GM21529 (cell line): ENCODE data around the gene VAC14.

Source experiments
- ATAC-seq: cut with Tn5 transposase; IDR thresholded peaks from one replicate; pipeline ENCODE4 v1.9.1; 2021; ENCODE audit not compliant: unreplicated experiment

The VAC14 gene

GRCh38 chr16:70709457-70709856 is 91.5 kb downstream of the VAC14 start:
- ATAC-seq, result no peak

GRCh38 chr16:70708366-70709246 is 92.4 kb downstream of the VAC14 start:
- no peak for ATAC-seq

DNA sequence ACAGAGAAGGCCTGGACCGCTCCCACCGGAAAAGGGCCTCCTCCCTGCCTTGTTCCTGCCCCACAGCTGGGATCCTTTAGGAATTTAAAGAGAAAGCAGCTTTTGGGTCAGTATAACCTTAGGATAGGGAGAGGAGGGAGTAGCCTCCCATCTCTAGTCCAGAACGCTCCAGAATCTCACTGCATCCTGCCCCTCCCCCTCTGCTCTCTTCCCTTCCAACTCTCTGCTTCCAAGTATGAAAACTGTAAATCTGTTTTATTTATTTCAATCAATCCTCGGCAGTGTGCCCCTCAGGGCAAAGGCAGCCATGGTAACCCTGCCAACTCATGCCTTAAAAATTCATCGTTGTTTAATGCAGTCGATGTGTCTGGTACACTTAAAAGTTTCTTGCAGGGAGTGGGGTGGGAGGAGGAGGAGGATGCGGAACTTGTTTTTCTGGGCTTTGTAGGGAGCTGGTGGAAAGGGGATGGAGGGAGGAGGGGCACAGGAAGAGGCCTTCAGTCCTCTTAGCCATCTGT is 94.0 kb downstream of the VAC14 start:
- ATAC-seq, result no peak

DNA sequence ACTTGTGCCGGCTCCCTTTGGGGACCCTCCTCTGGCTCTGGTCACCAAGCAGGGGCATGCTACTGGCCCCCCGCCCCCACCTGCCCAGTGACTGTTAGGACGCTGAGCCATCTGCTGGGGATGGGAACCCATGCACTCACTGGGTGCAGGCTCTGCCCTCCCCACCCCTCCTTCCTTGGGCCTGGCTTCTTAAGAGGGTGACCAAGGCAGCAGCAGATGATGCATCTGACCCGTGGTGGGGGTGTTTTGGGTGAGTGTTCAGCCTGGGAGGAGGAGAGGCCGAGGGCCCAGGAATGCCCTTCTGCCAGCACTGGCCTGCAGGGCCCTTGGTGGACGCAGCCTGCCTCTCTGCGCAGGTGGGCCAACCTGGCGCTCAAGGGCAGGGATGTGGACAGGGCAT is 95.9 kb downstream of the VAC14 start:
- no peak for ATAC-seq

- ATAC-seq, result no peak
Measured at GRCh38 chr16:70704586-70704985, 96.4 kb downstream of the VAC14 start.

DNA sequence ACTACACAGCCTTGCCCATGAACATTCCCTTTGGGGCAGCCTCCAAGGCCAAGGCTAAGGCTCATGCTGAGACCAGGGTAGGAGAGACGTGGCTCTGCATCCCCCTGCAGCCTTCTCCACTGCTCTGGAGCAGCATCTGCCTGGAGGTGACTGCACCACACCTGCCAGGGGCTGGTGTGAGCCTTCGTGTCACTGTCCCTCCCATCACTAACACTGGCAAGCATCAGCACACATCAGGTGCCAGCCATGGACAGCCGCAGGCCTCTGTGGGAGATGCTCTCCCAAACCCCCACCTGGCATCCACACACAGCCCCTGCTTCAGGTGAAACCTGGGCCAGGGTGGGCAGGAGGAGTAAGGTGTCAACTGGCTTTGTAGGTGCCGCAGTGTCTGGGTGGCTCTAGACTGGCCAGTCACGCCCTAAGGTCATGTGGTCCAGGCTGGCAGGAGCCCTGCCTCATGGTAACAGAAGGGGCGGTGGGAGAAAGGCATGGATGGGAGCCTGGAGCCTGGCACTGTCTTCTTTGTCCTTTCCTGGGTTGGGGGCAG is 97.0 kb downstream of the VAC14 start:
- no peak for ATAC-seq

GRCh38 chr16:70703041-70703834 is 97.7 kb downstream of the VAC14 start:
- no peak for ATAC-seq

DNA sequence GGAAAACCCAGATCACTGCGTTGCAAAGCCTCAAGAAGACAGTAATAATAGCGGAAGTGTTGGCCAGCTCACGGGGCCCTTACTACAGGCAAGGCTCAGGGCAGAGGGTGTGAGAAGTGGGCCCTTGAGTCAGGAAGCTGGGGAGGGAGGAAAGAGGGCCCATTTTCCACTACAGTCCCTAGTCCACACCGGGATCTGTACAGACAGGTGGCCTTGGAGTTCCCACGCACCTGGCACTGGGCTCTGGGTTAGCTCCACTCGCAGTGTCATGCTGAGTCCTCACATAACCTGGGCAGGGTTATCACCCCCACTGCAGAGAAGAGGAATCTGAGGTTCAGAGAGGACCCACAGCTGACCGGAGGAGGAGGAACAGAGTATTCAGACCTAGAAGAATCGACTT is 98.3 kb downstream of the VAC14 start:
- ATAC-seq, result no peak

DNA sequence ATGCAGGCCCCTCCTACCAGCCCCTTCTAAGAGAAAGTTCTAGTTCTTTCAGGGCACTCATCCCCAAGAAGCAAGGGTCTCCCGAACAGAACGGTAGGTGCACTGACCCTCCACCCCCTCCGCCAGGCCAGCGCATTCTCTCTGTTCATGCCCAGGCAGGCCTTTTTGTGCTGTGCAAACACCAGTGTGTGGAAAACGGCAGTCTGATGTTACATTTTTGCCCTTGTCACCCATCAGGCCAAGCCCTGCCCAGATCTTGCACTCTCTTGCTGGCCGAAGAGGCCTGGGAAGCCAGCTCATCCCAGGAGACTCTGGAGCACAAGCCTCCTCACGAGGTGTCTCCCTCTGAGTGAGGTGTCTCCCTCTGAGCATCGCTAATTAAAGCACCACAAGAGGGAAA is 99.0 kb downstream of the VAC14 start:
- ATAC-seq, result no peak

- no peak for ATAC-seq
Measured at GRCh38 chr16:70701596-70701995, 99.4 kb downstream of the VAC14 start.

- ATAC-seq, result no peak
Measured at GRCh38 chr16:70701036-70701435, 99.9 kb downstream of the VAC14 start.

GRCh38 chr16:70700101-70701020 is 100.6 kb downstream of the VAC14 start:
- ATAC-seq, result no peak

DNA sequence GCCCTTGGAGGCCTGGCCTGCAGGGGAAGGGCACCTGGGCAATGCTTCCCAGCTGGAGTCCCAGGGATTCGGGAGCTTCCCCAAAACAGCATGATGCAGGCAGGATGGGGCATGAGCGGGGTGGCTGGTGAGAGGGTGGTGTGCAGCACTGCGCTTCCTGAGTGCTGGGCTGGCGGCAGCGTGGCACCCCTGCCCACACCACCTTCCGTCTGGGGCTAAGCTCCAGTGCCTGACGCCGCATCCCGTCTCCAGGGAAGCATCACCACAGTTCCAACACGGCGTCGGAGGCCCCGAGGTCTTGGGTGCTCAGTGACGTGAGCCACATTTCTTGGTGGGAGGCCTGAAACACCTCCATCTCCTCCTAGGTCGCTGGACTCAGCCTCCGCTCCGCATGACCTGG is 101.3 kb downstream of the VAC14 start:
- no peak for ATAC-seq

- no peak for ATAC-seq
Measured at GRCh38 chr16:70698901-70699300, 102.1 kb downstream of the VAC14 start.

DNA sequence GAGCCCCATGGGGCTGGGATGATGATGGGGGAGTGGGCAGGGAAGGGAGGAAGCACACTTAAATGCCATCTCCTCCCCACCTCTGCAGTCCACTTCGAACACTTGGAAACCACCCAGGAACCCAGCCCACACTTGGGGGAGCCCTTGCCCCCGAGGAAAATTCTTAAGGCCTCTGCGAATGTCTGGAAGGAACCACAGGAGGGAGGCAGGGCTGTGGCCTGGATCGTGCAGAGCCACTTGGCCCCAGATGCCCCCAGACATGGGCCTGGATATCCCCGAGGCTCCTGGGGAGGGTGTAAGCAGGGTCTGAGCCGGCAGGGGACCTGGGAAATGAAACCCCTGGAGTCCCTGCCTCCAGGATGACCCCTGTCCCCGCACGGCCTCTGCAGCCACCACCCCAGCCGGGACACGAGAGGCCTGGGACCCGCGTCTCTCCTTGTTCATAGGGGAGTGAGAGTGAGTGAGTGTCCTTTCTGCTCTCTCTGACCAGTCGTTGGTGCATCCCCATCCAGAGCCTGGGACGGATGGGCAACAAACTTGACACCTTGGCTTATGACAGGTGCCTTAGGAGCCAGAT is 103.3 kb downstream of the VAC14 start:
- no peak for ATAC-seq

DNA sequence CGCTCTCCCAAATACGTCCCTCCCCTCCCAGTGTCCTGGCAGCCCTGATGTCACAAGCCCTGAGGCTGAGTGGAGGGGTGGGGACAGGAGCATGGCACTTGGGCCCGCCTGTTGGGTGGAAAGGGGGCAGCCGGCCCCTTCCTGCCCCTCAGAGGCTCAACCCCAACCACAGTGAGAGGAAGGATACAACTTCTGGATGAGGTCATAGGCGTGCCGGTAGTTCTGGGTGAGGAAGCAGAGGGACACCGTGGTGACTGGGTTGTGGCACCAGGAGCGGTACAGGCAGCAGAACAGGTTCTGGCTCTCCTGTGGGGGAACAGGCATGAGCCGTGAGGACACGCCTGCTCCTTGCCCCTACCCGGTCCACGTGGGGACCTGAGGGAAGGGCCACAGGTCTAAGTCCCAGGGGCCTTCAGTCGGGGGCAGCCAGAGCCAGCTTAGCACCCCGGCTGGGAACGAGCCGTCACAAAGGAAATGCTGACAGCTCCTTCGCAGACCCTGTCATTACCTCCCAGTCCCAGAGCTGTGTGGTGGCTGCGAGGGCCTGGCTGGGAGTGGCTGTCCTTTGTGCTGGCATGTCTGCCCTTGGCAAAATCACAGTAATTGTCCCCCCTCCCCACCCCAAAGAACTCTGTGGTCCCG is 103.9 kb downstream of the VAC14 start:
- ATAC-seq, result no peak

DNA sequence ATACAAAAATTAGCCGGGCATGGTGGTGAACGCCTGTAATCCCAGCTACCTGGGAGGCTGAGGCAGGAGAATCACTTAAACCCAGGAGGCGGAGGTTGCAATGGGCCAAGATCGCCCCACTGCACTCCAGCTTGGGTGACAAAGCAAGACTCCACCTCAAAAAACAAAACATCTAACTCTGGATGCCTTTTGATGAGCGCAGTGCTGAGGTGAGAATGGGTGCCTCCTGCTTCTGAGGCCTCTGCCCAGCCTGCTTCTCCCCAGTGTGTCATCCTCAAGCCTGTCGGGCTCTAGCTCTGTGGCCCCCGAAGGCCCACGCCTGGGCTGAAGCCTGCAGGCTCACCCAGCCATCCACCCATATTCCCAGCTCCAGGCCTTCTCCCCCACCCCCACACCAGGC is 104.6 kb downstream of the VAC14 start:
- ATAC-seq, result no peak

DNA sequence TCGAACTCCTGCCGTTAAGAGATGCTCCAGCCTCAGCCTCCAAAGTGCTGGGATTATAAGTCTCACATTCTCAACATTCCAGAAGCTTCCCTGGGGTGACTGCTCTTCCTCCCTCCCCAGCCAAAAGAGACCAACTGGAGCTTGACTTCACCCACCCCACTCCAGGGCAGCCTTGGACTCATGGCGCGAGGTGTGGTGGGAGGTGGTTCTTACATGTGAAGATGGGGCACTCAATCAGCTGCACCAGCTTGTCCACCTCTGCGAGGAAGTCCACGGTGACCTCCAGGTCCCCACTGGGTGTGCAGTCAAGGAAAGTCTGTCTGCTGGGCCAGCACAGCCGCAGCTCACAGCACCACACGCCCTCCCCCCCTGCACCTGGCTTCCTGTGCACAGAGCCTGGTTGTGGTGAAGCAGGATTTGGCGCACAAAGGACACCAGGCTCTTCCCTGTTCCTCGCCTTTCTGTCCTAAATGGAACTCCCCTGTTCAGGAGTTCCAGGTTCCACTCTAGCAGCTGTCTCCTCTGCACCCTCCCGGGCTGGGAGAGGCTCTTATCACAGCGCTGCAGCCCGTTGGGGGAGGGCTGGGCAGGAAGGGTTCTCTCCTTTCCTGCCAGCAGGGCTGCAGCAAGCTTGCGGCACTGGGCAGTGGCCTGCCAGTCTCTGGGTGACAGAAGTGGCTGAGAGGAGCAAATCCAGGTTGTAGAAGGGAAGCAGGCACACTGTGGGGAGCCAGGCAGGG is 105.5 kb downstream of the VAC14 start:
- ATAC-seq, result no peak

DNA sequence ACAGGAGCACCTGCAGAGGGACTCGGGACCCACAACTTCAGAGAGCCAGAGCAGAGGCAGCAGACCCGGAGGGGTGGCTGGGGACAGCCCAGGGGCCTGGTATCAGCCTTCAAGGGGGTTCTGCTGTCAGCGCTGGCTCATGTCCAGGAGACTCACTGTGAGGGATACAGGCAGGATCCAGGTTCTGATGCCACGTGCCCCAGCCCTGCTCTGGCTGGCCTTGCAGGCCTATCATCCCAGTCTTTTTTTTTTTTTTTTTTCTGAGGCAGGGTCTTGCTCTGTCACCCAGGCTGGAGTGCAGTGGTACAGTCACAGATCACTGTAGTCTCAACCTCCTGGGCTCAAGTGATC is 106.1 kb downstream of the VAC14 start:
- no peak for ATAC-seq
